HepG2 (cell line): ENCODE data around the gene PARP16. TPM values are rescaled to one million over a fixed set of nuclear protein-coding genes. Genes with fewer than 3 reads are reported as not detected.

Source experiments
- ATAC-seq: fragments of 200-7000 bp; cut with Tn5 transposase; 3 replicates; pipeline ENCODE4 v1.9.1; 2020; ENCODE audit warnings: mild to moderate bottlenecking, moderate library complexity
- BruUV-seq: library from RNA; stranded (reverse); fragments of 400-500 nt; replicated peaks from 2 replicates; lab custom pipeline; 2021; lab: Mats Ljungman, UMichigan
- CTCF ChIA-PET: fragments of 300-600 bp; formaldehyde crosslinking; extraction: SDS; loops from one replicate; lab custom pipeline; 2021; ENCODE audit warnings: low total read pairs, inconsistent platforms, low intra/inter-chr PET ratio; lab: Yijun Ruan, JAX
- POLR2A ChIA-PET: fragments of 350-600 bp; sonication (Branson Sonifier 250); formaldehyde crosslinking; loops from one replicate; lab custom pipeline; 2020; ENCODE audit warnings: antibody characterized with exemption, inconsistent platforms; lab: Yijun Ruan, JAX
- DNase-seq: peaks from one replicate; pipeline ENCODE4 v3.0.0-alpha.2; 2015; ENCODE audit warnings: low spot score
- FAIRE-seq: peaks from 3 replicates; lab custom pipeline; 2011; peaks lifted over from hg19 to GRCh38; lab: Jason Lieb, UNC
- H2AFZ ChIP-seq: one replicate; pipeline ENCODE4 v1.6.1; 2011; ENCODE audit warnings: low read length, inconsistent platforms
- H3K27ac ChIP-seq: fragments of 300-600 bp; 3 replicates; pipeline ENCODE4 v1.8.0; 2011; ENCODE audit warnings: mixed run types, mild to moderate bottlenecking, mixed read lengths, low read length, inconsistent platforms; ENCODE audit not compliant: insufficient read depth; ENCODE audit errors: extremely low read length
- H3K27me3 ChIP-seq, 2 experiments: fragments of 200-600 bp in 1 of 2; 2 replicates in 1 of 2; 3 replicates in 1 of 2; pipeline versions ENCODE4 v1.6.0 to v1.8.0; 2011; ENCODE audit warnings: low read length in 2 of 2, mild to moderate bottlenecking in 2 of 2, moderate library complexity in 2 of 2, inconsistent platforms in 1 of 2; ENCODE audit not compliant: insufficient read depth in 2 of 2, control insufficient read depth in 1 of 2
- H3K36me3 ChIP-seq, 2 experiments: fragments of 200-600 bp in 1 of 2; replicated peaks in 1 of 2; 2 replicates in 1 of 2; 3 replicates in 1 of 2; pipeline versions ENCODE4 v1.5.1 to v1.8.0; 2011; ENCODE audit warnings: low read length in 2 of 2, inconsistent platforms in 1 of 2; ENCODE audit not compliant: insufficient read depth in 2 of 2, control insufficient read depth in 1 of 2
- H3K4me1 ChIP-seq: 2 replicates; pipeline ENCODE4 v1.5.1; 2012; ENCODE audit warnings: low read length, inconsistent platforms; ENCODE audit not compliant: insufficient read depth
- H3K4me2 ChIP-seq: 2 replicates; pipeline ENCODE4 v1.6.0; 2011; ENCODE audit warnings: low read depth, low read length, inconsistent platforms
- H3K4me3 ChIP-seq, 3 experiments: fragments of 200-600 bp in 1 of 3; sonication (generic), shearing (Covaris generic) in 1 of 3; replicated peaks in 1 of 3; 2 replicates each; pipeline ENCODE4 v1.5.1; 2011 to 2016; ENCODE audit warnings: low read length in 3 of 3, inconsistent platforms in 2 of 3, low read depth in 2 of 3, mild to moderate bottlenecking in 2 of 3, control low read depth in 1 of 3, mixed read lengths in 1 of 3; ENCODE audit not compliant: insufficient read depth in 1 of 3
- H3K79me2 ChIP-seq: one replicate; pipeline ENCODE4 v1.6.1; 2011; ENCODE audit warnings: low read length, inconsistent platforms; ENCODE audit not compliant: insufficient read depth
- H3K9ac ChIP-seq: 2 replicates; pipeline ENCODE4 v1.6.0; 2011; ENCODE audit warnings: mild to moderate bottlenecking, low read depth, low read length, inconsistent platforms; ENCODE audit not compliant: insufficient read depth
- H3K9me3 ChIP-seq: 2 replicates; pipeline ENCODE4 v1.5.1; 2012; ENCODE audit warnings: mild to moderate bottlenecking, low read length
- H4K20me1 ChIP-seq: 2 replicates; pipeline ENCODE4 v1.6.0; 2011; ENCODE audit warnings: inconsistent platforms, mild to moderate bottlenecking, low read length, moderate library complexity; ENCODE audit not compliant: insufficient read depth
- AGO2 ChIP-seq: fragments of 200-400 bp; formaldehyde crosslinking; optimal IDR thresholded peaks from 2 replicates; pipeline ENCODE3; 2017; ENCODE audit warnings: mild to moderate bottlenecking, low read depth, low read length, moderate library complexity
- CBX1 ChIP-seq: IDR thresholded peaks from one replicate; pipeline ENCODE4 v1.6.1; 2016; ENCODE audit warnings: antibody characterized with exemption, low read depth
- MEF2D ChIP-seq: sonication (generic); formaldehyde crosslinking; IDR thresholded peaks from 2 replicates; pipeline ENCODE4 v1.5.1; 2020; ENCODE audit warnings: mild to moderate bottlenecking, missing genetic modification reagents
- WGBS: methylation state at CpG from one replicate; pipeline ENCODE4 v1.1.6; 2017; ENCODE audit warnings: low lambda C conversion rate; 5-methylcytosine and 5-hydroxymethylcytosine counted together
- in situ Hi-C: cut with HindIII; loops from 2 replicates; pipeline ENCODE4 v1.10.0; 2017; ENCODE audit warnings: low pct_unique_long_range_greater_than_20kb; ENCODE audit not compliant: extremely low pct_ligation_motif_present
- intact Hi-C: fragments of 100-400 bp; cut with micrococcal nuclease; formaldehyde crosslinking; loops from one replicate; pipeline ENCODE4 v1.10.0; 2022; ENCODE audit not compliant: unreplicated experiment
- polyA plus RNA-seq, 8 experiments: library from polyadenylated mRNA; depleted of rRNA in 3 of 8; stranded (reverse) in 7 of 8; unstranded in 1 of 8; fragments of >200 nt; fragmentation: Illumina TruSeq in 4 of 8; extraction: Trizol in 4 of 8; gene quantifications; 2 replicates each; pipeline versions ENCODE4 v1.2.1 to v1.2.3, GENCODE V29; 2011 to 2016; ENCODE audit warnings: low read depth in 4 of 8, missing spikeins in 1 of 8, mixed read lengths in 1 of 8; ENCODE audit not compliant: insufficient read depth in 1 of 8
- total RNA-seq, 5 experiments: library from RNA; depleted of rRNA; stranded (reverse); fragments of >200 nt; fragmentation: Illumina TruSeq; extraction: Trizol; gene quantifications; 2 replicates each; pipeline ENCODE4 v1.2.3, GENCODE V29; 2016; ENCODE audit warnings: low read depth in 1 of 5

Gene PARP16
- total and polyA plus RNA-seq, 2 of the 13 experiments (the other 11 are each of a cell fraction or from before 2014, with no cell fraction given), result 6.8 to 7.6 TPM

- in situ Hi-C loops, result no loop called here
- intact Hi-C loops, result no loop called here
- CTCF ChIA-PET, result no interaction called here
Measured at GRCh38 chr15:65332391-65333147, 45.9 kb upstream of the PARP16 start.

GRCh38 chr15:65331811-65332210, 45.1 kb upstream of the PARP16 start:
- DNase-seq (no peak), ATAC-seq (no peak), FAIRE-seq (no peak)
- H3K36me3 ChIP-seq, result peaks cover 32 to 63% of the 10 kb centered on the region in 2 experiments; a peak in 4 of 5 replicates
- in situ Hi-C loops, result no loop called here
- WGBS, result 100% methylated on average over 6 of the region's 7 CpGs
- TF ChIP-seq AGO2 (peak; percentile 57), MEF2D (CRISPR knock-in tag) (no peak)
- no peaks in the 10 kb centered on the region for H4K20me1 ChIP-seq
- H3K4me3 ChIP-seq, result no peak overlapping the region
- no TSS peak for BruUV-seq
- ChIA-PET CTCF (no interaction called here), POLR2A (no interaction called here)
- H3K4me2 ChIP-seq, result no peak overlapping the region
- H3K9ac ChIP-seq, result no peak overlapping the region
- no peaks in the 10 kb centered on the region for H3K9me3 ChIP-seq
- intact Hi-C loops, result no loop called here
- no peaks in the 10 kb centered on the region for H3K27me3 ChIP-seq
- no peak overlapping the region for H2AFZ ChIP-seq
- no peaks in the 10 kb centered on the region for H3K4me1 ChIP-seq
- no peak overlapping the region for H3K27ac ChIP-seq
- H3K79me2 ChIP-seq, result no peaks in the 10 kb centered on the region

More at GRCh38 chr15:65332391-65333147, 45.9 kb upstream of the PARP16 start:
- Histone ChIP-seq H3K79me2 (no peaks in the 10 kb centered on the region), H3K9ac (no peak overlapping the region), H2AFZ (no peak overlapping the region), H3K4me3 (no peak overlapping the region), H3K9me3 (no peaks in the 10 kb centered on the region), H3K4me1 (no peaks in the 10 kb centered on the region), H3K4me2 (no peak overlapping the region), H3K27ac (no peak overlapping the region), H4K20me1 (no peaks in the 10 kb centered on the region), H3K27me3 (no peaks in the 10 kb centered on the region), H3K36me3 (peaks cover 32 to 65% of the 10 kb centered on the region in 2 experiments; a peak in 4 of 5 replicates)
- TF ChIP-seq CBX1, result no peak
- peak; percentile 69 for TF ChIP-seq AGO2
- DNase-seq, result no peak
- ATAC-seq, result no peak
- no peak for FAIRE-seq
- 95% methylated on average over 26 of the region's 31 CpGs for WGBS
- BruUV-seq, result no TSS peak
- POLR2A ChIA-PET, result no interaction called here
